IMR-90 (cell line): ENCODE measurements around the gene NOXA1. TPM values are rescaled to one million over a fixed set of nuclear protein-coding genes. Genes with fewer than 3 reads are reported as not detected.

Source experiments
- ATAC-seq: fragments of 200-7000 bp; cut with Tn5 transposase; 2 replicates; pipeline ENCODE4 v1.9.1; 2020; ENCODE audit warnings: low read depth, mild to moderate bottlenecking, moderate library complexity
- BruUV-seq: library from RNA; stranded (reverse); fragments of 400-500 nt; replicated peaks from 2 replicates; lab custom pipeline; 2021; lab: Mats Ljungman, UMichigan
- CTCF ChIA-PET: fragments of 300-600 bp; formaldehyde crosslinking; extraction: SDS; loops from one replicate; lab custom pipeline; 2021; ENCODE audit warnings: antibody characterized with exemption; lab: Yijun Ruan, JAX
- POLR2A ChIA-PET: fragments of 300-600 bp; sonication (Branson Sonifier 250); formaldehyde crosslinking; loops from one replicate; lab custom pipeline; 2022; ENCODE audit warnings: antibody characterized with exemption; ENCODE audit not compliant: unreplicated experiment; lab: Charles Lee
- DNase-seq: peaks from one replicate; pipeline ENCODE4 v3.0.0; 2013
- H2AFZ ChIP-seq: replicated peaks from 2 replicates; pipeline ENCODE3; 2013; ENCODE audit warnings: low read length, mild to moderate bottlenecking; ENCODE audit not compliant: poor library complexity
- H2AK5ac ChIP-seq: 2 replicates; pipeline ENCODE4 v1.6.1; 2013; ENCODE audit warnings: low read depth, low read length, inconsistent platforms
- H2AK9ac ChIP-seq: replicated peaks from 2 replicates; pipeline ENCODE3; 2013; ENCODE audit warnings: mild to moderate bottlenecking, low read depth, low read length, moderate library complexity; ENCODE audit not compliant: poor library complexity
- H2BK120ac ChIP-seq: 2 replicates; pipeline ENCODE4 v1.6.1; 2013; ENCODE audit warnings: low read depth, low read length, inconsistent platforms
- H2BK15ac ChIP-seq: 3 replicates; pipeline ENCODE4 v1.6.1; 2013; ENCODE audit warnings: low read depth, low read length, inconsistent platforms
- H2BK20ac ChIP-seq: 2 replicates; pipeline ENCODE4 v1.6.1; 2013; ENCODE audit warnings: low read depth, mild to moderate bottlenecking, inconsistent platforms, low read length, moderate library complexity
- H2BK5ac ChIP-seq: 2 replicates; pipeline ENCODE4 v1.6.1; 2013; ENCODE audit warnings: mild to moderate bottlenecking, low read depth, low read length, inconsistent platforms; ENCODE audit not compliant: poor library complexity, severe bottlenecking
- H3K14ac ChIP-seq: replicated peaks from 2 replicates; pipeline ENCODE4 v1.6.1; 2013; ENCODE audit warnings: low read depth, low read length, inconsistent platforms
- H3K18ac ChIP-seq: 2 replicates; pipeline ENCODE4 v1.6.1; 2013; ENCODE audit warnings: low read depth, low read length, control low read depth
- H3K23ac ChIP-seq: 2 replicates; pipeline ENCODE4 v1.6.1; 2013; ENCODE audit warnings: low read depth, low read length, inconsistent platforms
- H3K27ac ChIP-seq: 2 replicates; pipeline ENCODE4 v1.5.1; 2013; ENCODE audit warnings: mild to moderate bottlenecking, control low read depth, low read length; ENCODE audit not compliant: insufficient read depth
- H3K27me3 ChIP-seq: 2 replicates; pipeline ENCODE4 v1.6.1; 2013; ENCODE audit warnings: low read length; ENCODE audit not compliant: control insufficient read depth, insufficient read depth
- H3K36me3 ChIP-seq: 2 replicates; pipeline ENCODE4 v1.6.1; 2013; ENCODE audit warnings: low read length, mixed read lengths; ENCODE audit not compliant: control insufficient read depth, insufficient read depth
- H3K4ac ChIP-seq: 2 replicates; pipeline ENCODE4 v1.6.1; 2013; ENCODE audit warnings: low read depth, low read length, inconsistent platforms
- H3K4me1 ChIP-seq: 2 replicates; pipeline ENCODE4 v1.6.1; 2013; ENCODE audit warnings: low read length, mixed read lengths; ENCODE audit not compliant: control insufficient read depth, insufficient read depth
- H3K4me2 ChIP-seq: 2 replicates; pipeline ENCODE4 v1.6.1; 2013; ENCODE audit warnings: low read depth, mild to moderate bottlenecking, control low read depth, low read length, moderate library complexity
- H3K4me3 ChIP-seq: 2 replicates; pipeline ENCODE4 v1.5.1; 2013; ENCODE audit warnings: low read depth, mild to moderate bottlenecking, control low read depth, low read length, moderate library complexity; ENCODE audit not compliant: insufficient read depth
- H3K56ac ChIP-seq: 2 replicates; pipeline ENCODE4 v1.6.1; 2013; ENCODE audit warnings: low read length, inconsistent platforms; ENCODE audit not compliant: insufficient read depth; ENCODE audit errors: extremely low read depth
- H3K79me1 ChIP-seq, 2 experiments: 2 replicates each; pipeline ENCODE4 v1.6.1; 2013; ENCODE audit warnings: low read length in 2 of 2, inconsistent platforms in 1 of 2, low read depth in 1 of 2
- H3K9ac ChIP-seq: 2 replicates; pipeline ENCODE4 v1.6.1; 2013; ENCODE audit warnings: low read depth, low read length, control low read depth
- H3K9me1 ChIP-seq: 2 replicates; pipeline ENCODE4 v1.6.1; 2013; ENCODE audit warnings: low read length, inconsistent platforms; ENCODE audit not compliant: insufficient read depth
- H3K9me3 ChIP-seq: 2 replicates; pipeline ENCODE4 v1.6.1; 2013; ENCODE audit warnings: low read length; ENCODE audit not compliant: control insufficient read depth, insufficient read depth
- H4K20me1 ChIP-seq: 2 replicates; pipeline ENCODE4 v1.6.1; 2013; ENCODE audit warnings: low read length, inconsistent platforms; ENCODE audit not compliant: insufficient read depth
- H4K5ac ChIP-seq: 2 replicates; pipeline ENCODE4 v1.6.1; 2013; ENCODE audit warnings: mild to moderate bottlenecking, low read depth, low read length, control low read depth
- H4K8ac ChIP-seq, 2 experiments: 2 replicates each; pipeline ENCODE4 v1.6.1; 2013; ENCODE audit warnings: low read depth in 2 of 2, low read length in 2 of 2, control low read depth in 1 of 2, inconsistent platforms in 1 of 2
- H4K91ac ChIP-seq: 2 replicates; pipeline ENCODE4 v1.6.1; 2013; ENCODE audit warnings: low read depth, low read length, inconsistent platforms; ENCODE audit not compliant: insufficient read depth
- CEBPB ChIP-seq: IDR thresholded peaks from 2 replicates; pipeline ENCODE4 v1.6.1; 2012; ENCODE audit warnings: low read depth, low read length, improper control_type of control experiment
- CHD1 ChIP-seq: IDR thresholded peaks from 2 replicates; pipeline ENCODE4 v1.6.1; 2012; ENCODE audit warnings: low read depth, low read length, improper control_type of control experiment
- MAFK ChIP-seq: IDR thresholded peaks from 2 replicates; pipeline ENCODE4 v1.6.1; 2012; ENCODE audit warnings: low read depth, low read length, improper control_type of control experiment
- MXI1 ChIP-seq: IDR thresholded peaks from 2 replicates; pipeline ENCODE4 v1.6.1; 2012; ENCODE audit warnings: low read depth, mild to moderate bottlenecking, low read length, moderate library complexity, borderline replicate concordance
- NFE2L2 ChIP-seq: fragments of 150-350 bp; IDR thresholded peaks from 2 replicates; pipeline ENCODE4 v1.6.1; 2016; ENCODE audit warnings: low read depth, mild to moderate bottlenecking, low read length
- POLR2A ChIP-seq: IDR thresholded peaks from 2 replicates; pipeline ENCODE4 v1.6.1; 2012; ENCODE audit warnings: mild to moderate bottlenecking, low read depth, low read length
- RCOR1 ChIP-seq: IDR thresholded peaks from 2 replicates; pipeline ENCODE4 v1.6.1; 2012; ENCODE audit warnings: mild to moderate bottlenecking, low read length, improper control_type of control experiment; ENCODE audit not compliant: insufficient replicate concordance
- USF2 ChIP-seq: fragments of 150-350 bp; IDR thresholded peaks from 2 replicates; pipeline ENCODE4 v1.6.1; 2017; ENCODE audit warnings: mild to moderate bottlenecking, antibody characterized with exemption, low read length, low read depth
- WGBS, 2 experiments: methylation state at CpG; one replicate each; pipeline versions ENCODE4 v1.1.5 to v1.1.7; 2013; ENCODE audit warnings: missing lambda C conversion rate in 2 of 2; ENCODE audit not compliant: insufficient read length in 1 of 2; ENCODE audit errors: extremely low coverage in 2 of 2; 5-methylcytosine and 5-hydroxymethylcytosine counted together
- dilution Hi-C: fragments of 300-500 bp; cut with HindIII; formaldehyde crosslinking; loops from one replicate; pipeline ENCODE4 v1.14.3; 2018; ENCODE audit warnings: low sequenced_read_pairs; ENCODE audit not compliant: unreplicated experiment
- in situ Hi-C: fragments of 300-500 bp; cut with MboI; formaldehyde crosslinking; loops from 3 replicates; pipeline ENCODE4 v1.14.3; 2019; ENCODE audit warnings: low sequenced_read_pairs, inconsistent platforms, mixed read lengths
- intact Hi-C: fragments of 100-400 bp; cut with micrococcal nuclease; formaldehyde crosslinking; loops from 2 replicates; pipeline ENCODE4 v1.10.0; 2022
- polyA plus RNA-seq, 3 experiments: library from polyadenylated mRNA; depleted of rRNA; stranded (reverse); fragments of >200 nt; gene quantifications; 2 replicates each; pipeline ENCODE4 v1.2.3, GENCODE V29; 2012; ENCODE audit warnings: low replicate concordance in 1 of 3
- total RNA-seq: library from RNA; depleted of rRNA; stranded (reverse); fragments of >200 nt; gene quantifications from 2 replicates; pipeline ENCODE4 v1.2.3, GENCODE V29; 2012
- TF ChIP-seq, protein P1 (sequence below): fragments of 150-350 bp; IDR thresholded peaks from 2 replicates; pipeline ENCODE4 v1.6.1; 2016; ENCODE audit warnings: low read depth, mild to moderate bottlenecking, low read length, moderate library complexity, borderline replicate concordance

The NOXA1 gene
- total and polyA plus RNA-seq, 2 of the 4 experiments (the other 2 are of a cell fraction) = 0.17 TPM; not detected in 1

DNA sequence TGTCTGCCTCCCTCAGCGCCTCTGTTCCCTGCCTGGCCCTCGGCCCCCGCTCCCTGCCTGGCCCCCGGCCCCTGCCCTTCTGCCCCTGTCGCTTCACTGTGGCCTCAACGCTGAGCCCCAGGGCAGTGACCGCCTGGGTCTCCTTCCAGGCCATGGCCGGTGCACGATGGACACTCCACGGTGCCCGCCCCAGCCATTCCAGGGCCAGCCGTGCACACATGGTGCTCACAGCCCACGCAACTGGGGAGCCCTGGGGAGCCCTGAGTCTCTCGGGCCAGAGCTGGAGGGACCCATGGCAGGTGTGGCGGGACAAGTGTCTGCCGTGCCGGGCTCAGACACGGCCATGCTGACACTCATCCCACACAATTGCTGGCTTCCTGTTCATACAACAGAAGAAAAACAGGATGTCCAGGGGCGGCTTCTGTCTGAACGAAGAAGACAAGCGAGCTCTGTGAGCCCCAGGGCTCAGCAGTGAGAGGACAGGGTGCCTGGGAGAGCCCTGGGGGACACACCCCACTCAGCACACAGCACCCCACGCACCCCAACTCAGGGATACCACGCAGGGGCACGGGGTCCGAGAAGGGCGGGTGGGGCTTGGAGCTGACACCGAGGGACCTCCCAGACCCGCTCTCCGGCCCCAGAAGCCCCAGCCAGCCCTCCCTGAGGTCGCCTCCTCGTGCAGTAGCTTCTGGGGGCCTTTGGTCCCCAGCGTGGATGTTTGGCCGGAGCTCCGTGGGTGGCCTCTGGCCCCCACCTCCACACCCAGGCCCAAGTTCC is 35.9 kb upstream of the NOXA1 start (continued):
- no peak for TF ChIP-seq USF2

DNA sequence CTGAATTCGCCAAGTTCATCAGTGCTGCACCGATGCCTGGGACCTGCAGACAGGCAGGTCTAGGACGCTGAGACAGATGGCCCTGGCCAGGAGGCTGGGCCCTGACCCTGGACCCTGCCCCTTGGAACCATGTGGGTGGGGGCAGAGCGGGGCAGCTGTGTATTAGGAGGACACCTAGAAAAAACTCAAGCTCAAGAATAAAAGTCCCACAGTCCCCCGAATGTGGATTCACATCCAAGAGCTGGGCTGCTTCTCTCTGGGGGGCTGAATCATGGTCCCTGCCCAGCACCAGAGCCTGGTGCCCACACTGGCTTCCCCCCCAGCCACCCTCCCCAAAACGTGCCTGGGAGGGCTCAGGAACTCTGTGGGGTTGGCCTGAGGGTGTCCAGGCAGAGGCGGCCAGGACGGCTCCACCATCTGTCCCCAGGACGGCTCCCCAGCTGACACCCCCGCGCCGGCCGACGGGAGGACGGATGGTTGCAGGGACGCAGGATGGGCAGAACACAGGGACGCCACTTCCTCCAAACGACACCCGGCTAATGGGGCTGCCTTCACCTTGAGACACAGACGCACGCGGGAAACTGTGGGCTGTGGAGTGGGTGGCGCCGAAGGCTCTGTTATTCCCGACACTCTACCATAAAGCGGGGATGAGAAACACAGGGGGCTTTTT is 35.2 kb upstream of the NOXA1 start:
- BruUV-seq = no TSS peak
- no peak overlapping the region for H3K18ac ChIP-seq
- no peak overlapping the region for H3K14ac ChIP-seq
- no peak for DNase-seq
- H4K20me1 ChIP-seq = peaks cover 3% of the 10 kb centered on the region; the same call in 1 of the 2 replicates
- intact Hi-C loops = no loop called here
- no peaks in the 10 kb centered on the region for H3K9me3 ChIP-seq
- H3K23ac ChIP-seq = no peak overlapping the region
- no peak overlapping the region for H4K5ac ChIP-seq
- 77% methylated on average over 5 of the region's 26 CpGs; no CpG with 5 or more reads in 1 of the 2 experiments for WGBS, 2 experiments
- no peak overlapping the region for H2BK120ac ChIP-seq
- H2BK20ac ChIP-seq = no peak overlapping the region
- no peak overlapping the region for H3K4me3 ChIP-seq
- H3K4me2 ChIP-seq = no peak overlapping the region
- H4K91ac ChIP-seq = no peak overlapping the region
- no peak overlapping the region for H3K56ac ChIP-seq
- H3K36me3 ChIP-seq = peaks cover 4% of the 10 kb centered on the region; the same call in 1 of the 2 replicates
- H3K9me1 ChIP-seq = no peaks in the 10 kb centered on the region; the same call in 1 of the 2 replicates
- ATAC-seq = no peak
- in situ Hi-C loops = no loop called here
- no peak overlapping the region for H2AK5ac ChIP-seq
- no peak overlapping the region for H3K27ac ChIP-seq
- no peak overlapping the region for H2AFZ ChIP-seq
- no peak overlapping the region for H2BK15ac ChIP-seq
- H2BK5ac ChIP-seq = no peak overlapping the region
- H3K9ac ChIP-seq = no peak overlapping the region
- H4K8ac ChIP-seq = no peak overlapping the region
- no peak overlapping the region for H2AK9ac ChIP-seq
- ChIA-PET CTCF (no interaction called here), POLR2A (no interaction called here)
- no peak overlapping the region for H3K4ac ChIP-seq
- TF ChIP-seq RCOR1 = no peak
- TF ChIP-seq POLR2A = no peak
- TF ChIP-seq, protein P1, sequence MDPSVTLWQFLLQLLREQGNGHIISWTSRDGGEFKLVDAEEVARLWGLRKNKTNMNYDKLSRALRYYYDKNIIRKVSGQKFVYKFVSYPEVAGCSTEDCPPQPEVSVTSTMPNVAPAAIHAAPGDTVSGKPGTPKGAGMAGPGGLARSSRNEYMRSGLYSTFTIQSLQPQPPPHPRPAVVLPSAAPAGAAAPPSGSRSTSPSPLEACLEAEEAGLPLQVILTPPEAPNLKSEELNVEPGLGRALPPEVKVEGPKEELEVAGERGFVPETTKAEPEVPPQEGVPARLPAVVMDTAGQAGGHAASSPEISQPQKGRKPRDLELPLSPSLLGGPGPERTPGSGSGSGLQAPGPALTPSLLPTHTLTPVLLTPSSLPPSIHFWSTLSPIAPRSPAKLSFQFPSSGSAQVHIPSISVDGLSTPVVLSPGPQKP = no peak
- no peak for TF ChIP-seq MAFK
- TF ChIP-seq CEBPB = no peak
- no peak for TF ChIP-seq CHD1
- no peak for TF ChIP-seq NFE2L2
- TF ChIP-seq MXI1 = no peak
- H3K27me3 ChIP-seq = no peaks in the 10 kb centered on the region
- peaks cover 10% of the 10 kb centered on the region; the same call in 1 of the 2 replicates for H3K4me1 ChIP-seq
- dilution Hi-C loops = no loop called here
- H3K79me1 ChIP-seq = no peaks in the 10 kb centered on the region
